Left ventricle myocardium superior (tissue), 1 donor: ENCODE measurements around the gene MAN2A1. TPM values are rescaled to one million over a fixed set of nuclear protein-coding genes. Genes with fewer than 3 reads are reported as not detected.

Experiments
- ATAC-seq: fragments of 200-7000 bp; cut with Tn5 transposase; one replicate; pipeline ENCODE4 v1.9.1; 2020; ENCODE audit warnings: mild to moderate bottlenecking, moderate library complexity
- DNase-seq: peaks from one replicate; pipeline ENCODE4 v3.0.0-alpha.2; 2020
- intact Hi-C: fragments of 100-400 bp; cut with micrococcal nuclease; formaldehyde crosslinking; loops from one replicate; pipeline ENCODE4 v1.11.0; 2022
- total RNA-seq: library from RNA; stranded (reverse); fragmentation: NEBNext Ultra II Directional; extraction: Animal tissue kit (Norgen Biotek cat#: 25700); gene quantifications from one replicate; pipeline ENCODE4 v1.2.1, GENCODE V29; 2021
- donor health status: DM: no; HTN: yes; CAD: no; lungs with severe emphysema.

MAN2A1 gene
- total RNA-seq, 1 donor from 2014 or later: 8.1 TPM

GRCh38 chr5:109844695-109845094, 155.0 kb downstream of the MAN2A1 start:
- intact Hi-C loops: no loop called here
- ATAC-seq: no peak
- no peak for DNase-seq

GRCh38 chr5:109848130-109848529, 158.4 kb downstream of the MAN2A1 start:
- ATAC-seq: no peak
- intact Hi-C loops: no loop called here
- no peak for DNase-seq

GRCh38 chr5:109849478-109850088, 159.9 kb downstream of the MAN2A1 start:
- ATAC-seq: no peak
- intact Hi-C loops: no loop called here
- DNase-seq: no peak

- ATAC-seq (no peak), DNase-seq (no peak)
- intact Hi-C loops: no loop called here
Measured at GRCh38 chr5:109852371-109853155, 162.8 kb downstream of the MAN2A1 start.

- intact Hi-C loops: no loop called here
- DNase-seq (no peak), ATAC-seq (no peak)
Measured at GRCh38 chr5:109853377-109853776, 163.7 kb downstream of the MAN2A1 start.

GRCh38 chr5:109855056-109855455, 165.3 kb downstream of the MAN2A1 start:
- DNase-seq (no peak), ATAC-seq (no peak)
- intact Hi-C loops: no loop called here

- intact Hi-C loops: no loop called here
- no peak for DNase-seq
- ATAC-seq: no peak
Measured at GRCh38 chr5:109857405-109858031, 167.8 kb downstream of the MAN2A1 start.

GRCh38 chr5:109859537-109859936, 169.8 kb downstream of the MAN2A1 start:
- intact Hi-C loops: no loop called here
- DNase-seq: no peak
- no peak for ATAC-seq

GRCh38 chr5:109862301-109862700, 172.6 kb downstream of the MAN2A1 start:
- no peak for ATAC-seq
- intact Hi-C loops: no loop called here
- no peak for DNase-seq

GRCh38 chr5:109863752-109864151, 174.0 kb downstream of the MAN2A1 start:
- intact Hi-C loops: no loop called here
- DNase-seq (no peak), ATAC-seq (no peak)

GRCh38 chr5:109865637-109866036, 175.9 kb downstream of the MAN2A1 start:
- intact Hi-C loops: no loop called here
- DNase-seq (no peak), ATAC-seq (no peak)

- ATAC-seq: no peak
Measured at GRCh38 chr5:109866051-109866450, 176.3 kb downstream of the MAN2A1 start.

GRCh38 chr5:109868737-109869136, 179.0 kb downstream of the MAN2A1 start:
- intact Hi-C loops: no loop called here
- no peak for DNase-seq
- ATAC-seq: no peak

More at GRCh38 chr5:109866051-109866450, 176.3 kb downstream of the MAN2A1 start:
- intact Hi-C loops: no loop called here
- DNase-seq: no peak

- DNase-seq: no peak
- intact Hi-C loops: no loop called here
- ATAC-seq: no peak
Measured at GRCh38 chr5:109873687-109874086, 184.0 kb downstream of the MAN2A1 start.

- intact Hi-C loops: no loop called here
- DNase-seq: no peak
- ATAC-seq: no peak
Measured at GRCh38 chr5:109874108-109874507, 184.4 kb downstream of the MAN2A1 start.

GRCh38 chr5:109876030-109876725, 186.5 kb downstream of the MAN2A1 start:
- DNase-seq (no peak), ATAC-seq (no peak)
- intact Hi-C loops: no loop called here

- intact Hi-C loops: no loop called here
- ATAC-seq (no peak), DNase-seq (no peak)
Measured at GRCh38 chr5:109876941-109877669, 187.4 kb downstream of the MAN2A1 start.

- DNase-seq (no peak), ATAC-seq (no peak)
- intact Hi-C loops: no loop called here
Measured at GRCh38 chr5:109877670-109878045, 187.9 kb downstream of the MAN2A1 start.

- no peak for ATAC-seq
- intact Hi-C loops: no loop called here
- DNase-seq: no peak
Measured at GRCh38 chr5:109878887-109879286, 189.2 kb downstream of the MAN2A1 start.
